Sigmoid colon (tissue), 4 donors: ENCODE measurements around the gene FCN1.

ENCODE experiments used
- EP300 ChIP-seq, 4 donors: sonication (generic); formaldehyde crosslinking; IDR thresholded peaks; one replicate each; pipeline ENCODE4 v1.6.1; 2017; ENCODE audit warnings: antibody characterized with exemption in 4 of 4
- POLR2A ChIP-seq, 2 donors: fragments of 450-650 bp; IDR thresholded peaks; one replicate each; pipeline ENCODE4 v1.6.1; 2016; ENCODE audit warnings: antibody characterized with exemption in 2 of 2, mild to moderate bottlenecking in 2 of 2, moderate library complexity in 2 of 2
- TF ChIP-seq, protein P1 (sequence below), 4 experiments: fragments of 450-650 bp in 3 of 4; fragments of 200-600 bp in 1 of 4; IDR thresholded peaks; one replicate each; pipeline ENCODE4 v1.5.1; 2016 to 2019; ENCODE audit warnings: antibody characterized with exemption in 4 of 4, mild to moderate bottlenecking in 3 of 4, moderate library complexity in 2 of 4

DNA sequence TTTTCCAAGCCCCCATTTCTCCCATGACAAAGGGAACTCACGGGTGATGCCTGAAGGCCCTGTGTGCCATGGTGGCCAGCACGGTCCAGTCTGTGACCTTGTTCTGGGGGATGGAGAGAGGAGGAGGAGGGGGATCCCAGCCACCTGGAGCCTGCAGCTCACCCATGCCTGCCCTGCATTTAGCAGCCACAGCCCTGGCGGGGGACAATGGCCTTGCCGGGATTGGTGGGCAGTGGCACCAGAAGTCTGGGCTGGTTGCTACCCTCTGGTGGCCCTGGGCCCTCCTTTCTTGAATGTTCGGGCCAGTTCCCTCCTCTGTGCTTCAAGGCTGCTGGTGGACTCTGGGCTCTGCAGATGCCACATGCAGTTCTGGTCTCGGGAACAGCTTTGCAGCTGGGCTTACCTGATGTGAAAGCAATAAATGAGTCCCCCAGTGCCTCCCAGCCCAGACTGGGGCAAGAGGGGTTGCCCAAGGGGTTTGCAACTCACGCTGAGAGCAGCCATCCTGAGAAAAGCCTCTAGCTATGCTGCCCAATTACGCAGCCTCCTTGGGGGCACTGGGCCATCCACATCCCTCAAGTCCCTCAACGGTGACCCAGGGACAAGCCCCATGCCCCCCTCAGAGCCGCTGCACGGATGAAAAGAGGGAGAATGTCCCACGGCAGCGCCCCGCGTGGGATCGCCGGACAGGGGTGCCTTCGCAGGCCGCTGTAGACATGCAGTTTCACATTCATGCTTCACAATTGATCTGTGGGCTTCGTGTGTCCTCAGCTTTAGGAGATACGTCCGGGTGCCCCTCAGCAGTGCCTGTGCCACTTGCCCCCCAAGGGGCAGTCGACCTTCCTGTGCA, 49.2 kb upstream of the FCN1 start:
- TF ChIP-seq, protein P1, sequence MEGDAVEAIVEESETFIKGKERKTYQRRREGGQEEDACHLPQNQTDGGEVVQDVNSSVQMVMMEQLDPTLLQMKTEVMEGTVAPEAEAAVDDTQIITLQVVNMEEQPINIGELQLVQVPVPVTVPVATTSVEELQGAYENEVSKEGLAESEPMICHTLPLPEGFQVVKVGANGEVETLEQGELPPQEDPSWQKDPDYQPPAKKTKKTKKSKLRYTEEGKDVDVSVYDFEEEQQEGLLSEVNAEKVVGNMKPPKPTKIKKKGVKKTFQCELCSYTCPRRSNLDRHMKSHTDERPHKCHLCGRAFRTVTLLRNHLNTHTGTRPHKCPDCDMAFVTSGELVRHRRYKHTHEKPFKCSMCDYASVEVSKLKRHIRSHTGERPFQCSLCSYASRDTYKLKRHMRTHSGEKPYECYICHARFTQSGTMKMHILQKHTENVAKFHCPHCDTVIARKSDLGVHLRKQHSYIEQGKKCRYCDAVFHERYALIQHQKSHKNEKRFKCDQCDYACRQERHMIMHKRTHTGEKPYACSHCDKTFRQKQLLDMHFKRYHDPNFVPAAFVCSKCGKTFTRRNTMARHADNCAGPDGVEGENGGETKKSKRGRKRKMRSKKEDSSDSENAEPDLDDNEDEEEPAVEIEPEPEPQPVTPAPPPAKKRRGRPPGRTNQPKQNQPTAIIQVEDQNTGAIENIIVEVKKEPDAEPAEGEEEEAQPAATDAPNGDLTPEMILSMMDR (IDR thresholded peaks at IDR 0.05): no peak
- TF ChIP-seq EP300 (IDR thresholded peaks at IDR 0.05) (no peak), POLR2A (IDR thresholded peaks at IDR 0.05) (no peak)
